Upper lobe of left lung (tissue), 4 donors: ENCODE measurements around the gene PTPRA.

Experiments
- POLR2A ChIP-seq, 4 donors: fragments of 450-650 bp; IDR thresholded peaks; one replicate each; pipeline ENCODE4 v1.5.1; 2016 to 2017; ENCODE audit warnings: antibody characterized with exemption in 4 of 4, mild to moderate bottlenecking in 2 of 4
- POLR2AphosphoS5 ChIP-seq, 2 donors: sonication (generic); formaldehyde crosslinking; IDR thresholded peaks; one replicate each; pipeline ENCODE4 v1.5.1; 2017; ENCODE audit warnings: antibody characterized with exemption in 2 of 2
- TF ChIP-seq, protein P1 (sequence below), 6 experiments: fragments of 450-650 bp in 4 of 6; fragments of 200-600 bp in 2 of 6; sonication (generic) in 2 of 6; IDR thresholded peaks; one replicate each; pipeline ENCODE4 v1.5.1; 2016 to 2019; ENCODE audit warnings: antibody characterized with exemption in 6 of 6

DNA sequence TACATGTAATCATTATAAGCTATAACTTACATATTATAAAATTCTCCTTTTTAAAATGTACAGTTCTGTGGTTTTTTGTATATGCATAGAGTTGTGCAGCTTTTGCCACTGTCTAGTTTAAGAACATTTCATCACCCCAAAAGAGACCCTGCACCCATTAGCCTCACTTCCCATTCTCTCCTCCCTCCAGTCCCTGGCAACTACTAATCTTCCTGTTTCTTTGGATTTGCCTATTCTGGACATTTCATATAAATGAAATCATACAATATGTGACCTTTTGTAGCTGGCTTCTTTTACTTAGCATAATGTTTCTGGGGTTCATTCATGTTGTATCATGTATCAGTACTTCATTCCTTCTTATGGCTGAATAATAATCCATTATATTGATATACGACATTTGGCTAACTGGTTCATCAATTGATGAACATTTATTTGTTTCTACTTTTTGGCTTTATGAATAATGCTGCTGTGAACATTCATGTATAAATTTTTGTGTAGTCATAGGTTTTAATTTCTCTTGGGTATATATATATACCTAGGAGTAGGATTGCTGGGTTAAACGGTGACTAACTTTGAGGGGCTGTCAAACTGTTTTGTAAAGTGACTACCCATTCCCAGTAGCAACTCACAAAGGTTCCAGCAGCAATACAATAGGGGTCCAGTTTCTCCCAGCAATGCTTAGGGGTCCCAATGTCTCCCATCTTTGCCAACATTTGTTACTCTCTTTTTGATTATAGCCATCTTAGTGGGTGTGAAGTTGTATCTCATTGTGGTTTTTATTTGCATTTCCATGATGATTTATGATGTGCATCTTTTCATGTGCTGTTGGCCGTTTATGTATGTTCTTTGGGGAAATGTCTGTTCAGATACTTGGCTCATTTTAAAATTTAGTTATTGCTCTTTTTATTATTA, 10.7 kb downstream of the PTPRA start:
- TF ChIP-seq, protein P1, sequence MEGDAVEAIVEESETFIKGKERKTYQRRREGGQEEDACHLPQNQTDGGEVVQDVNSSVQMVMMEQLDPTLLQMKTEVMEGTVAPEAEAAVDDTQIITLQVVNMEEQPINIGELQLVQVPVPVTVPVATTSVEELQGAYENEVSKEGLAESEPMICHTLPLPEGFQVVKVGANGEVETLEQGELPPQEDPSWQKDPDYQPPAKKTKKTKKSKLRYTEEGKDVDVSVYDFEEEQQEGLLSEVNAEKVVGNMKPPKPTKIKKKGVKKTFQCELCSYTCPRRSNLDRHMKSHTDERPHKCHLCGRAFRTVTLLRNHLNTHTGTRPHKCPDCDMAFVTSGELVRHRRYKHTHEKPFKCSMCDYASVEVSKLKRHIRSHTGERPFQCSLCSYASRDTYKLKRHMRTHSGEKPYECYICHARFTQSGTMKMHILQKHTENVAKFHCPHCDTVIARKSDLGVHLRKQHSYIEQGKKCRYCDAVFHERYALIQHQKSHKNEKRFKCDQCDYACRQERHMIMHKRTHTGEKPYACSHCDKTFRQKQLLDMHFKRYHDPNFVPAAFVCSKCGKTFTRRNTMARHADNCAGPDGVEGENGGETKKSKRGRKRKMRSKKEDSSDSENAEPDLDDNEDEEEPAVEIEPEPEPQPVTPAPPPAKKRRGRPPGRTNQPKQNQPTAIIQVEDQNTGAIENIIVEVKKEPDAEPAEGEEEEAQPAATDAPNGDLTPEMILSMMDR (IDR thresholded peaks at IDR 0.05): no peak
- TF ChIP-seq POLR2A (IDR thresholded peaks at IDR 0.05) (no peak), POLR2AphosphoS5 (IDR thresholded peaks at IDR 0.05) (no peak)
